SU-DHL-6 (cell line): ENCODE results near the gene PRPF40A.

Experiments used
- H2AFZ ChIP-seq: fragments of 200-600 bp; sonication (generic); 2 replicates; pipeline ENCODE4 v1.6.1; 2014; ENCODE audit warnings: low read depth, mild to moderate bottlenecking, moderate library complexity, mixed read lengths, antibody characterized with exemption, low read length; ENCODE audit not compliant: severe bottlenecking
- H3F3A ChIP-seq: fragments of 200-600 bp; shearing (Covaris generic); 2 replicates; pipeline ENCODE4 v1.6.0; 2016; ENCODE audit warnings: antibody characterized with exemption, mild to moderate bottlenecking; ENCODE audit not compliant: insufficient read depth
- H3K27ac ChIP-seq: fragments of 200-600 bp; sonication (generic); 2 replicates; pipeline ENCODE4 v1.5.1; 2016; ENCODE audit warnings: low read depth, mild to moderate bottlenecking, low read length, moderate library complexity, mixed read lengths
- H3K27me3 ChIP-seq: fragments of 200-600 bp; sonication (generic), shearing (Covaris generic); 2 replicates; pipeline ENCODE4 v1.6.0; 2014; ENCODE audit warnings: mild to moderate bottlenecking, low read length
- H3K36me3 ChIP-seq: fragments of 200-600 bp; sonication (generic); 2 replicates; pipeline ENCODE4 v1.6.1; 2014; ENCODE audit warnings: mild to moderate bottlenecking, low read length, mixed read lengths
- H3K4me2 ChIP-seq: fragments of 300-600, 200-600 bp; shearing (Covaris generic), sonication (generic); 2 replicates; pipeline ENCODE4 v1.6.0; 2014; ENCODE audit warnings: low read length, low read depth, mild to moderate bottlenecking; ENCODE audit not compliant: poor library complexity, severe bottlenecking
- H3K4me3 ChIP-seq: fragments of 200-600 bp; sonication (generic); 2 replicates; pipeline ENCODE4 v1.5.1; 2014; ENCODE audit warnings: antibody characterized with exemption, low read length, mild to moderate bottlenecking, mixed read lengths; ENCODE audit not compliant: insufficient read depth, poor library complexity, severe bottlenecking
- H3K79me2 ChIP-seq: fragments of 200-600 bp; sonication (generic); 2 replicates; pipeline ENCODE4 v1.6.1; 2014; ENCODE audit warnings: mild to moderate bottlenecking, low read length, moderate library complexity; ENCODE audit not compliant: insufficient read depth
- H3K9ac ChIP-seq: fragments of 200-600 bp; sonication (generic); 2 replicates; pipeline ENCODE4 v1.7.0; 2014; ENCODE audit warnings: mild to moderate bottlenecking, low read length
- H3K9me2 ChIP-seq: fragments of 200-600 bp; sonication (generic); replicated peaks from 2 replicates; pipeline ENCODE4 v1.6.1; 2014; ENCODE audit warnings: low read length; ENCODE audit not compliant: insufficient read depth
- H3K9me3 ChIP-seq: fragments of 200-600 bp; sonication (generic); 2 replicates; pipeline ENCODE4 v1.6.1; 2014; ENCODE audit warnings: low read length, mixed read lengths; ENCODE audit not compliant: insufficient read depth
- H4K20me1 ChIP-seq: fragments of 200-600 bp; sonication (generic); 2 replicates; pipeline ENCODE4 v1.6.1; 2014; ENCODE audit warnings: low read depth, mild to moderate bottlenecking, antibody characterized with exemption, low read length, moderate library complexity, mixed read lengths
- EZH2phosphoT487 ChIP-seq: fragments of 200-600 bp; sonication (generic), shearing (Covaris generic); conservative IDR thresholded peaks from 2 replicates; pipeline ENCODE4 v1.6.1; 2018; ENCODE audit warnings: mild to moderate bottlenecking, antibody characterized with exemption, low read length, moderate library complexity, mixed read lengths
- TF ChIP-seq, protein P1 (sequence below): fragments of 200-600 bp; sonication (generic); IDR thresholded peaks from one replicate; pipeline ENCODE4 v1.5.1; 2017; ENCODE audit warnings: antibody characterized with exemption, mild to moderate bottlenecking, low read length, moderate library complexity; ENCODE audit not compliant: insufficient read depth, poor library complexity, severe bottlenecking

Gene PRPF40A

DNA sequence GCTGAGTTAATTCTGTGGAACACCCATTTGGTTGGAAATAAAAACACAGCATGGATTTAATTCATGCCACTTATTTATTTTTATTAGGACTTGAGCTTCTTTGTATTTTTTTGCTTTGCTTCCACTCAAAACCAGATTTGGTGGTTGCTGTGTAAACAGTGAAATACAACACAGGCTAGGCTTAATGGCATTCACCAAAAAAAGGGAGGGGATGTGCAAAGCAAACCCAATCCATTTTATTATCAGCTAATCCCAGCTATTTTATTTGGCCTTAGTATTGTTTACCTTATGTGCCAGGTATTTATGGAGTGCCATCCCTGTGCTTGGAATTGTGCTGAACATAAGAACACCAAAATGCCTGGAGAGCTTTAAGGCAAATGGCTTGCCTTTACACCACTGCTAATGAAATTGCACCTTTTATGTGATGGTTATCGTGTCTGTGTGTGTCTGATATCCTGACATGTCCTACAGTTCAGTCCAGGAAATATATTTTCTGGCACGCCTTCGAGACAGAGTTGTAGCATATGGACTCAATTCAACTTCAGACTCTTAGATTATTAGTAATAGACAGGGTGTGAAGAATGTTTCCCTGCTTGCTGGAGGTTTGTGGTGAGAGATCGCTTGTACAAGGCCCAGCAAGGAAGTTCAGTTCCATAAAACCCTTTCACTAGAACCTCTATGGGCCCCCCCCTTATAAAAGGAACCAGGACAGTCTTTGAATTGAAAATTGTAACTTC is 99.6 kb downstream of the PRPF40A start:
- Histone ChIP-seq H3F3A (no peaks in the 10 kb centered on the region), H3K79me2 (no peaks in the 10 kb centered on the region), H4K20me1 (no peaks in the 10 kb centered on the region), H3K9me3 (no peaks in the 10 kb centered on the region), H3K27me3 (no peaks in the 10 kb centered on the region), H3K27ac (no peak overlapping the region), H3K9me2 (no peaks in the 10 kb centered on the region), H3K9ac (no peak overlapping the region), H3K4me2 (no peak overlapping the region), H3K36me3 (no peaks in the 10 kb centered on the region), H3K4me3 (no peak overlapping the region), H2AFZ (no peak overlapping the region)
- TF ChIP-seq EZH2phosphoT487, result no peak
- TF ChIP-seq, protein P1, sequence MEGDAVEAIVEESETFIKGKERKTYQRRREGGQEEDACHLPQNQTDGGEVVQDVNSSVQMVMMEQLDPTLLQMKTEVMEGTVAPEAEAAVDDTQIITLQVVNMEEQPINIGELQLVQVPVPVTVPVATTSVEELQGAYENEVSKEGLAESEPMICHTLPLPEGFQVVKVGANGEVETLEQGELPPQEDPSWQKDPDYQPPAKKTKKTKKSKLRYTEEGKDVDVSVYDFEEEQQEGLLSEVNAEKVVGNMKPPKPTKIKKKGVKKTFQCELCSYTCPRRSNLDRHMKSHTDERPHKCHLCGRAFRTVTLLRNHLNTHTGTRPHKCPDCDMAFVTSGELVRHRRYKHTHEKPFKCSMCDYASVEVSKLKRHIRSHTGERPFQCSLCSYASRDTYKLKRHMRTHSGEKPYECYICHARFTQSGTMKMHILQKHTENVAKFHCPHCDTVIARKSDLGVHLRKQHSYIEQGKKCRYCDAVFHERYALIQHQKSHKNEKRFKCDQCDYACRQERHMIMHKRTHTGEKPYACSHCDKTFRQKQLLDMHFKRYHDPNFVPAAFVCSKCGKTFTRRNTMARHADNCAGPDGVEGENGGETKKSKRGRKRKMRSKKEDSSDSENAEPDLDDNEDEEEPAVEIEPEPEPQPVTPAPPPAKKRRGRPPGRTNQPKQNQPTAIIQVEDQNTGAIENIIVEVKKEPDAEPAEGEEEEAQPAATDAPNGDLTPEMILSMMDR, result no peak

DNA sequence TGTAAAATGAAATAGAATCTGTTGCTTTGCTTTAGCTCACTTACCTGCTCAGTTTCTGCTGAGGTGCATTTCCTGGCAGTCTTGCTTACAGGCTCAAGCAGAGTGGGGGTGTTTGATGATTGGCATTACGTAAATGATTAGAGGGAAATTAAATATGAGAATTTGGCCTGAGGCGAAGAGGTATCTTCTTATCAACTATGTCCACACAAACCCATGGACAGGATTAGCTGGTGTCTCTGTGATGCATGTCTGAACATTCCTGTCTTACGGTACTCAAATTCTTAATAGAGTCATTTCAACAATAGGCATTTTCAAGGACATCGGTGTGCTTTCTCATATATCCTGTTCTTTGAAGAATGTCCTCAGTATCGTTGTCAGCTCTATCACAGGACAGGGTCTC is 102.1 kb downstream of the PRPF40A start:
- H3K4me2 ChIP-seq, result no peak overlapping the region
- H2AFZ ChIP-seq, result no peak overlapping the region
- H3K27me3 ChIP-seq, result no peaks in the 10 kb centered on the region
- H3F3A ChIP-seq, result no peaks in the 10 kb centered on the region
- H3K79me2 ChIP-seq, result no peaks in the 10 kb centered on the region
- H3K27ac ChIP-seq, result no peak overlapping the region
- no peak overlapping the region for H3K4me3 ChIP-seq
- no peaks in the 10 kb centered on the region for H3K9me3 ChIP-seq
- H3K36me3 ChIP-seq, result no peaks in the 10 kb centered on the region
- no peaks in the 10 kb centered on the region for H3K9me2 ChIP-seq
- H3K9ac ChIP-seq, result no peak overlapping the region
- H4K20me1 ChIP-seq, result no peaks in the 10 kb centered on the region
- TF ChIP-seq, protein P1, result no peak
- no peak for TF ChIP-seq EZH2phosphoT487

DNA sequence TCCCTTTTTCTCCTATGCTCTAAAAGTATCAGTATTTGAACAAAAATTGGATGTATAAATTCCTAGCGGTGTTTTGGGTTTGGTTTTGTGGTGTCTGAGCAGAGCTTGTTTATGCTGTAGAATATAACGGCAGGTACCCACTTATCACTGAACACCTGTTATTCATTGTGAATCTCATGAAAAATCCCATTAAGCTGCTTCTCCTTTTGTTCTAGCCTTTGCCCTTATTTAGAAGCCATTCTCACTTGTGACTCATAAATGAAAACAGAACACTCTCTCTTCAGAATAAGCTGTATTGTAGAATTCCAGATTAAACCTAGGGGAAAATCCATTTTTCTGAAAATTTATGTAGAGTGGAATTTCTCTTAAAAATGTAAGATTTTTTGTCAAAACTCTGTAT is 104.0 kb downstream of the PRPF40A start:
- H3K9me2 ChIP-seq, result no peaks in the 10 kb centered on the region
- H3F3A ChIP-seq, result no peaks in the 10 kb centered on the region
- no peak overlapping the region for H2AFZ ChIP-seq
- H3K4me2 ChIP-seq, result no peak overlapping the region
- no peak for TF ChIP-seq EZH2phosphoT487
- TF ChIP-seq, protein P1, result no peak
- no peaks in the 10 kb centered on the region for H3K27me3 ChIP-seq
- H3K36me3 ChIP-seq, result no peaks in the 10 kb centered on the region
- no peak overlapping the region for H3K27ac ChIP-seq
- H3K79me2 ChIP-seq, result no peaks in the 10 kb centered on the region
- no peak overlapping the region for H3K4me3 ChIP-seq
- H3K9ac ChIP-seq, result no peak overlapping the region
- no peaks in the 10 kb centered on the region for H3K9me3 ChIP-seq
- no peaks in the 10 kb centered on the region for H4K20me1 ChIP-seq
